ENCODE results near the gene DOCK10. TPM values are rescaled to one million over a fixed set of nuclear protein-coding genes. Genes with fewer than 3 reads are reported as not detected.
"Not testable (repeated sequence)": the region's sequence is repeated elsewhere in the genome, so short reads cannot be mapped to it uniquely, and the experiment has no call there.

DOCK10 gene
- polyA plus RNA-seq, 4 donors: 7.3 to 11.2 (median 8.6) TPM

DNA sequence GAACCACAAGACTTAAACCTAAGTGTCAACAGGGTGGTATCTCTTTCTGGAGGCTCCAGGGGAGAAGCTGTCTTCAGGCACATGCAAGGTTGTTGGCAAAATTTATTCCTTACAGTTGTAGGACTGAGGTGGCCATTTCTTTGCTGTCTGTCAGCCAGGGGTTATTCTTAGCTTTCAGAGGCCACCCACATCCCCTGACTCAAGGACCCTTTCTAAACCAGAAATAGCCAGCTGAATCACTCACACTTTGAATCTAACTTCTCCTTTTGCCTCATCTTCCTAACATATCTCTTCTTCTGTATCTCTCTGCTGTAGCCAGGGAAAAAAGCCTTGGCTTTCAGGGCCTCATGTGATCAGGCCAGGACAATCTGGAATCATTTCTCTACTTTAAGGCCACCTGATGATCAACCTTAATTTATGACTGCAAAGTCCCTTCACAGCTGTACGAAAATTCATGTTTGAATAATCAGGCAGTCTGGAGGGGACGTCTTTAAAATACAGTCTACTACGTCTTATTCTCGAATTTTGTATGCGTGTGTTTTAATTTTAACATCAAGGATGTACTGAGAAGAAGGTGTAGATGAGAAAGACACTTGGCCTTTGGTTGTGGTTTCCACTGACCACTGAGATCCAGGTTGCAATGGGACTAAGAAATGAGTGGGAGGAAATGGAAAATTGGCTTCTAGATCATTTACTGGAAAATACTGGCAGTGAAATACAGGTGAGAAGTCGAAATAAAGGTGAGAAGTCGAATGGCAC lies 90.4 kb downstream of the DOCK10 start:
- no peak for DNase-seq (ENCODE audit: low read depth in 4 of 4, low spot score in 3 of 4)

DNA sequence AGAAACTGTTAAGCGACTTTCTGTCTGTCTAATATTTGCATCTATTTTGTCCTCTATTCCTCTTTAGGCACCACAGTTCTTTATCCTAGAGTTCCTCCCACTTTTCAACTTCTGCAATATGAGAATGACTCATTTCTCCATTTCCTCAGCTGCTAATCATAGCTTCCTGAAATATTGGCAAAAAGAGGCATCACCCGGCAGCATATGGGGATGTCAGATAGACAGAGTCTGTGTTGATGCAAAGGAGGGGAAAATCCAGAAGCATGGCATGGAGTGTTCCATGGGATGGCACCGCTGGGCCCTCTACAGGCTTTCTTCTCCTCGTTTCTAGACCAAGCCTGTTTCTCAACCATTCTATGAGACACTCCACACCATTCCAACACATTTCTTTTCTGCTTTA lies 93.4 kb downstream of the DOCK10 start:
- DNase-seq (ENCODE audit: low read depth in 4 of 4, low spot score in 3 of 4): no peak

DNA sequence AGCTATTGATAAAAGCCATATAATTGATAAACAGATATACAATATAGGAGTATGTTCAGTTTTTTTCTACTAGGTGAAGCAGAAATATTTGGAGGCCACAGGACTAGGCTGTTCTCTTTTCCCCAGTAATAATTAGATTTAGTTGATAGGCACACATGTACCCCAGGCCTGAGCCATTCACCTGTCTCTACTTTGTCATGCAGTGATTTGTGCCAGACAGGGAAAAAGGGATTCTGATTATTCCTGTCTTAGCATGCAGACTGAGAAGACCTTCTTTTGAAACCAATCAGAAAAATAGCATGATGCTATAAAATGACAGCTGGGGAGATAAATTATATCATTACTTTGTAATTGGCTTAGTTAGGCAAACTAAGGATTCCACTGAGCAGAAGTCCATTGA lies 94.3 kb downstream of the DOCK10 start:
- DNase-seq (ENCODE audit: low read depth in 4 of 4, low spot score in 3 of 4): no peak

DNA sequence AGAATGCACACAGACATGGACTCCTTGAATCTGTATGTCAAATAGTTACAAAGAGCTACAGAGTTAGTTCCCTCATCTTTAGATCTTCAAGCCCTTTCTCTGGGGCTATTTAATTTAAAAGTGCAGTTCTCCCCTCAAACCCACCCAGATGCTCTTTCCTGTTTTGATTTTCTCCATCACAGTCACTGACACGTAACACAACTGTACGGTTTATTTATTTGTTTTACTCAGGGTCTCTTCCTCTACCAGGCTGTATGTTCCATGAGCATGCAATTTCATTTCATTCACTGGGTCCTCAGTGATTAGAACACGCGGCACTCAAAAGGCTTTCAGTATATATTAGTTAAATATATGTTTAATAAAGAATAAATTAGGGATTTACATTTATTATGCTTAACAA lies 94.7 kb downstream of the DOCK10 start:
- DNase-seq (ENCODE audit: low read depth in 4 of 4, low spot score in 3 of 4): no peak

DNA sequence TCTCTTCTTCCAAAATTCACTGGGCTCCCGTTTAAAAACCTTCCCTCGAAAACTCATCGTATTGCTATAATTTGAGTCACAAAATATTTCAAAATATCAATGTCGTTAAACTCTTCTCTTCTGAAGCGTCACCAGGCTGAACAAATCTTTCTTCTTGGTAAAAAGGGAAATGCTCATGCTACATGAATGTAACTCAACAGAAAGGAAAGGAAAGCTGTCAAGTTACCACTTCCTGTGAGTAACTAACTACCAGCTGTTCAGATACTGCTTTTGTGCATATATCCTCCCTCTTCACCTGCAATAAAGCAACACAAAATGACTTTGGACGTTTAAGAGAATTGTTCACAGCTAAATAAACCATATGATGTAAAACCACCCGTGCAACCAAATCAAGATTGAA lies 95.4 kb downstream of the DOCK10 start:
- no peak for DNase-seq (ENCODE audit: low read depth in 4 of 4, low spot score in 3 of 4)

DNA sequence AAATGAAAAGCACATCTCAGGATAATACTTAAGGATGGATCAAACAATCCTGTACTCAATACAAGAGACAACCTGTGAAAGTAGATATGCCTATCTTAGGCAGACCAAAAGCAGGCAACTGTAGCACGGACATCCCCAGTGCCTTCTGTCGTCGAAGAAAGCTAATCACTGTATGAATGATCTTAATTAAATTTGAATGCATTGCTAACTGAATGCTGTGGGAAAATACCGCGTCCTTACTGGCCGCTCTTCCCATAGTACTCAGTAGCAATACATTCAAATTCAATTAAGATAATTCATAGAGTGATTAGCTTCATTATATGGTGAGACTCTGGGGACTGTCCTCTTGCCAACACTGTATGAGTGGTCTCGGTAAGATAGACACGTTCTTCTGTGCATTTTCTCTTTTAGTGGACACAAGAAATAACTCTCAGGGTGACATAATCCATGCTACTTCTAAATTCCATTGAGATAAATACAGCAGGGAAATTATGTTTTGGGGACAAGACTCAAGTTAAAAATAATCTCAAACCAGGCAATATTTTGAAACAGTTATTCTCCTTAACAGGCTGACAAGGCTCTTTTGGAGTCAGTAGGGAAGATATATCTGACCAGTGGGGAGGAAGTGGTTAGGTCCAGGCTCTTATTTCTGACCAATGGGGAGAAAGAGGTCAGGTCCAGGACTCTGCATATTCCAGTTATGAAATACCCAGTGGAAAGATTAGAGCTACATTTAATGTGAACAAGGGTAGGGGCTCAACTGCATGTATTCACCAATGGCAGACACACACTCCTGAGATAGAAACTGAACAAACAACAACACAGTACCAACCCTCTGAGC lies 97.3 kb downstream of the DOCK10 start:
- DNase-seq (ENCODE audit: low read depth in 4 of 4, low spot score in 3 of 4): no peak

DNA sequence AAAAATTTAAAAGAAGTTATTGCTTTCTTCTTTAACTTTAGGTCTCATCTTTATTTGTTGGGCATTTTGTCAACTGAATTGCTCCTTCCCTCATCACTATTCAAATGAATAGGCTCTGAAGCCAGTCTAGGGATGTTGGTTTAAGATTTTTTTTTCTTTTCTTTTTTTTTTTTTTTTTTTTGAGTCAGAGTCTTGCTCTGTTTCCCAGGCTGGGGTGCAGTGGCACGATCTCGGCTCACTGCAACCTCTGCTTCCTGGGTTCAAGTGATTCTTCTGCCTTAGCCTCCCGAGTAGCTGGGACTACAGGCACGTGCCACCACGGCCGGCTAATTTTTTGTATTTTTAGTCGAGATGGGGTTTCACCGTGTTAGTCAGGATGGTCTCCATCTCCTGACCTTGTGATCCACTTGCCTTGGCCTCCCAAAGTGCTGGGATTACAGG lies 98.6 kb downstream of the DOCK10 start:
- not testable (repeated sequence) for DNase-seq (ENCODE audit: low read depth in 4 of 4, low spot score in 3 of 4)

DNA sequence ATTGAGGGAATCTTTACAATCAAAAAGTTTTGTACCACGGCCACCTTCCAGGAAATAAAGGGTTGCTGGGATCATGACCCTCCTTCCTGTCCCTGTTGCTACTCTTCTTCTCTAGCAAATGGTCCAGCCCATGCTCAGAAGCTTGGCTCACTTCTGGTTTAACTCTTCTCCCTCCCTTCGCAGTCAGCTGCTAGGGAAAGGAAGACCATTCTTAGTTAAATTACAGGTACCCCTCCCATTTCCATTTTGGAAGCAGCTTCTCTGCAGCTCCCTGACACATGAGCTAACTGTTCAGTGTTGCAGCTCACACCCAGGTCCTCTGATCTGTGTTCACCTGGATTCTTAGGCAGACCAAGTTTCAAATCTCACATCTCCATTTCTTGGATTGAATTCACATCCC lies 100.3 kb downstream of the DOCK10 start:
- DNase-seq (ENCODE audit: low read depth in 4 of 4, low spot score in 3 of 4): no peak

DNA sequence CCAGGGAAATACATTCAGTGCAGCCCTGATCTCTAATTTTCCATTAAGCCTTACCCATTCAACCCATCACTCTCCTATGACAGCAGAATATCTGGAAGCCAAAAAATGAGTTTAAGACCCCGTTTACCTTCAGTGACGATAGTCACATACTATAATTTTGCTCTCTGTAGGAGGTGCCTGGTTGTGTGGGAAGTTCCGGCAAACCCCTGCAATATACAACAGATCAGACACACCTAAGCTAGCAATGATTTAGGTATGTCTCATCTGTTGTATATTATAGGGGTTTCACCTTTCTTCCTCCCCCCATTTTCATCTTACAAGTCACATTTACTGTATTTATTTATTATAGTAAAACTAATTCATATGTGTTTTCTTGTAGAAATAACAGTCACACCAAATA lies 101.7 kb downstream of the DOCK10 start:
- no peak for DNase-seq (ENCODE audit: low read depth in 4 of 4, low spot score in 3 of 4)

DNA sequence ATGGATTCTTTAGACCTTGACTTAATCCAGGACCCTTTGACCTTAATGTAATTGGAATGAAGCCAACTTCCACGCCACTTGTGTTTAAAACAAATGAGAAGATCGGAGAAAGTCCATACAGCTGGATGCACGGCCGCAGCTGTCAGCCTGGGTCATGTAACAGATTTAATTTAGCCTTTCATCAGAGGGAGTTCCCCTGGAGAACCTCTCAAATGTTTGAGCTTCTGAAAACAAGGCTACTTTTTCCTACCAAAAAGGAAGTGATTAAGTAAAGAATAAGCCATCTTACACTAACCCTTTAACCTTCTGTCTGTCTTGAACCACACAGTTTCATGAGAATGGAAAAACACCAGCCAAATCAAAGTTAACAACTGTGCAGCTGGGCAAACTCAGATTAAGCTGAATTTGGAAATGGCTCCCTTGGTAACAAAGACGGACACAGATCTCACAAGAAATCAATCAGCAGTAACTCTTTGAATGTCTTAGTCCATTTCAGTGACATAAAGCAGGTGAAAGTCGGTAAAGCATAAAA lies 103.6 kb downstream of the DOCK10 start:
- peak in 2 of 4 donors; percentile 36 to 44 for DNase-seq (ENCODE audit: low read depth in 4 of 4, low spot score in 3 of 4)

DNA sequence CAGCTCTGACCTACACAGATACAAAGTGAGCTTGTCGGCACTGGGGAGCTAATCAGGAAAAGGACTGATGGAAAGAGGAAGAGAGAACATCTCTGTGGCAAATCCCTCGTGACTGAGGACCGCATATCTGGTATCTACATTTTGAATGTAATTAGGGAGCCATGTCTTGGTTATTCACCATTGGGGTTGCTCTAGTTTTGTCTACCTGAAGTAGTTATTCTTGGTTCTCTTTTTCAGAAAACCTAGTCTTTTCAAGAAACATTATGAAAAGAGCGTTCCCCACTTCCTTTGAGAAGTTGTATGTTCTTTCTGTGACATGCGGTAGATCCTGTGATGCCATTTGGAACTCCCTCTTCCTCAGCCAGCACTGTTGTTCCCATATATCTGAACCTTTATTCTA lies 104.4 kb downstream of the DOCK10 start:
- no peak for DNase-seq (ENCODE audit: low read depth in 4 of 4, low spot score in 3 of 4)

DNA sequence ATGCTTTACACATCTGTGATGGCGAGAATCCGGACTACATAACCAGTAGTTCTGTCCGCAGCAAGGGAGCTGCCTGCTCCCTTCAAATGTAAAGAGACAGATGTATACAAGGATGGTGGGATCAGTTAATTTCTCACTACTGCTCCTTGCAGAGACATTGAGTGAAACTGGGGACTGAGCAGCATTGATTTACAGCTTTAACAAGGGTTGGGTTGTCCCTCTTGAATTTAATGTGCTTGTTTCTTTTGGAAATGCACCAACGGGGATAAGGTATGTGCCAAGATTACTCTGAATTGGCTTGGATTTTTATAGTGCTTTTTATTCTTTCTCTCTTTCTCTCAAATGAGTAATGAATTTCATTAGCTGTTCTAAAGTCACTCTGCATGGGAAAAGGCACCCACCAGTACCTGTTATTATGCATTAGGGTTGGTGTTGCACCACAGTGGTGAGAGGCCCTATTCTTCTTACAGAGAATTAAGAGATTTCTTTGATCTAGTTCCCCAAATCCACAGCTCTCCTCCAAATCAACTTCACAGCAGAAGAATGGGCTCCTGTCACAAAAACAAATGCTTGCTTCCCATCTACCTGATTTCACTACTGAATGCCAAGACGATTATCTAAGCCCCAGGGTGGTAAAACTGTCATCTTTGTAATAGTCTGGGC lies 107.6 kb downstream of the DOCK10 start:
- peak in 1 of 4 donors; percentile 24 for DNase-seq (ENCODE audit: low read depth in 4 of 4, low spot score in 3 of 4)

DNA sequence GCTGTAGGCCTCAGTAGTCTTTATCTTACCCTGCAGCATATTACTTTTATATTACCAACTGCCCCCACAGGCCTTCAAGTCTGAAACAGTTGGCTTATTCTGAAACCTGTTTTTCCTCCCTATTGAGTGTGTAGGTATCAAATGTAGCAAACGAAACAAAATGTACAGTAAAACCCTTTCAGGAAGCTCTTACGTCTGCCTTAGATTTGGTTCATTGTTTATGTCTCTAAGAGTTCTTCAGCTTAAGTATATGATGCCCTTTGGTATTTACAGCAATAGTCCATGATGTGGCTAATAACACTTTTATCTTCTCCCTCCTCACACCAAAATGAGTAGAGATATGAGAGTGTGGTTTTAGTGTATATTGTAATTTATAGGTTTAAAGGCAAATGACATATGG lies 108.8 kb downstream of the DOCK10 start:
- DNase-seq (ENCODE audit: low read depth in 4 of 4, low spot score in 3 of 4): no peak

DNA sequence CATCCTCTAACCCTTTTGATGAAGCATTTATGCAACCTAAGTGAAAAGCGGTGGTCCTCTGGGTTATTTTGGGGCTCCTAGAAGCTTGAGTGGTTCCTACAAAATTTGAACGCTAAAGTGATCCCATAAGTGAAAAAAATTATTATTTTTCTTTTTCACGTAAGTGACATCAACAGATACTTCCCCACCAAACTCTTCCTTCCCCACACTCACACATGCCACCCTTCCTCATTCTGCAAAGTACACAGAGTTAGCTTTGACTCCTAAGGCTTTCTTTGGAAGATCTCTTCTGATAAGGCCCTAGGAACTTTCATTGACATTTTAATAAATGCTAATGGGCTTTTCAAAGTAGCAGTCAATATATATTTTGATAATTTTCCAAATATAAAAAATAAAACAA lies 109.7 kb downstream of the DOCK10 start:
- no peak for DNase-seq (ENCODE audit: low read depth in 4 of 4, low spot score in 3 of 4)

DNA sequence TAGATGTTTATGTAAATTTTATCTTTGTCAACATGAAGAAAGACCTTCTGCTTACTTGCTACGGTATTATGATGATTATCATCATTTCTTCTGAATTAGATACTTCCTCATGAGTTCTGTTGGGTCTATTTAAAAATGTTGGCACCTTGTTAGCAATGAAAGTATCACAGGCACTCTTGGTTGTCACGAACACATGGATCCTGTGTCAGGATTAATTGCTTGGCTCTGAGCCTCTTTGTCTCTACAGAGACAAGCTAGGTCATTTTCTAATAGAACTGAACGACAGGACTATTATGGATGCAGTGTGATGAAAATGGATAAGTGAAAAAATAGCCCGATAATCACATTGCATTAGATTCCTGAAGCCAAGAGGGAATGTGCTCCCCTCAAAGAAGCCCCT lies 110.3 kb downstream of the DOCK10 start:
- no peak for DNase-seq (ENCODE audit: low read depth in 4 of 4, low spot score in 3 of 4)

DNA sequence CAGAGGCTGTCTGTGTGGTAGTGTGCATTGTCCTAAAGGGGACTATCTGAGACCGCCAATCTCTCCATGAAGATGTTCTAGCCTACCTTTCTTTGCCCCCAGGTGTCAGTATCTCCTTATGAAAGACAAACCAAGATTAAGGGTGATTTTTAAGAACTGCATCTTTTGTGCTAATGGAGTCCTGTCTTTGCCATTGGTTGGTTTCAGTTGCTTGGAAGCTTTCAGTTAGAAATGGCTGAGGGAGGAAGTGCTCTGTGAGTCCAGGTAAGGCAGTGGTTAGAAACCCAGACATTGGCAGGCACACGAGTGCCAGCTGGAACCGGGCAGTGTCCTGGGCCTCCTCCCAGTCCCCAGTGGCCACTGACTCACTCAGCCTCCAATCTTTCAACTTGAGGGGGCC lies 111.3 kb downstream of the DOCK10 start:
- no peak for DNase-seq (ENCODE audit: low read depth in 4 of 4, low spot score in 3 of 4)

DNA sequence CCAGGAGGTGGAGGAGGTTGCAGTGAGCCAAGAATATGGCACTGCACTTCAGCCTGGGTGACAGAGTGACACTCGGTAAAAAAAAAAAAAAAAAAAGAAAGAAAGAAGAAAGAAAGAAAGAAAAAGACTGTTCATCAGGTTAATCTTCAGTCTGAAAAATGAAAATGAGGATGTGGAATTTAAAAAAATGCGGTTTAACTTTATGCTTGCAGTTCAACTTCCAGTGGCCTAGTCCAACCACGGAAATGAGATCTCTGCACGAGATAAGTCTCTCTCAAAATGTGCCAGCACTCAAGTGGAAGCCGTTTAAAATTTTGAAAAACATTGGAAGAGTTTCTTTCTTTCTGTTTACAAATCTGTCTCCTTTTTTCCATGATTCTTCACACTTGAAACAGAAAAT lies 112.1 kb downstream of the DOCK10 start:
- DNase-seq (ENCODE audit: low read depth in 4 of 4, low spot score in 3 of 4): no peak

DNA sequence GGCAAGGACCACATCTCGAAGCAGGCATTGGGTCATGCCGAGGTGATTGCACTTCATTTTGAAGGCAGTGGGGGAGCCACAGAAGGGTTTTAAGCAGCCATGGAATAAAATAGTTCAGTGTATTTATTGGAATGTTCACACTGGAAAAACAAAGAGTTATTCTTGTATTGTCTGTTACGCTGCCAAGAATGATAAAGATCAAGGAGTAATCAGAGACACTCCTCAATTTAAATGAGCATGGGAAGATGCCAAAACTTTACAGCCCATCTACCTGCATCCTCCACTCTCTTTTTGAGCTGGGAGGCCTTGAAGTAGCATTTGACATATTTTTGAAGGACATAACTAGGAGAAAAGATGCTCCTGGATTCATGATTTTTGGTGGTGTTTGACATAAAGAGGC lies 112.8 kb downstream of the DOCK10 start:
- no peak for DNase-seq (ENCODE audit: low read depth in 4 of 4, low spot score in 3 of 4)

DNA sequence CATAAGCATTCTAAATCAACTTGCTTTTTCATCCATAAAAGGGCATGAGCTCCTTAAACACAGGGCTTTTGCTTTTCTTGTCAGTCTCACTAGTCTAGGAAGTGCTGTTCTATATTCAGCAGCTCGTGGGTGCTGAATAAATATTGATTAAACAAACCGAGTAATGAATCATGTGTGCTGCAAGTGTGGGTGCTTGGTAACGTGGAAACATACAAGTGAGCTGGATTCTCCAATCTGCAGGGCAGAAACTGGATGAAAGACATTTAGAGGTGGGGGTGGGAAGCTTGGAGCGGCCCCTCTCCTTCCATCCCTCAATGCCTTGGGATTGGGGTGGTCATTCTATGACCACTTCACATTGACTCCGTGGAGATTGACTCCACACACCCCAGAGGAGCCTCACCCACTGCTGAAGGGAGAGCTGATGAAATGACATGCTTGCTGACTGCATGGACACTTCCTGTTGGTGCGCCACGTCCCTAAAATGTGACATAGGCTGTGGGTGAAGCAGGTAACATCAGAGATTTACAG lies 114.6 kb downstream of the DOCK10 start:
- no peak for DNase-seq (ENCODE audit: low read depth in 4 of 4, low spot score in 3 of 4)

DNA sequence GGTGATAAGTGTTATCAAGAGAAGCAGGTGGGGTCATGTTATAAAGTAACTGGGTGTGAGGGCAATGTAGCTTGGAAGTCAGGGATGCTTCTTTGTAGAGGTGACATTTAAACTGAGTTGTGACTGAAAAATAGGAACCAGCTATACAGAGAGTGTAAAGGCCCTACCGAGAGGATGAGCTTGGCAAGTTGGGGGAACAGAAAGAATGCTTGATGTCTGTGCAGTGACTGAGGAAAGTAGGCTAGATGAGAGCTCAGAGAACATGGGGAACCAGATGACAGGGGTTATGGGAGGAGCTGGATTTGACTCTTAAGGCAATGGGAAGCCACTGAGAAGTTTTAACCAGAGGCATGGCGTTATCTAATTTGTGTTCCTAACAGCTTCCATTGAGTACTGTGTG lies 115.3 kb downstream of the DOCK10 start:
- no peak for DNase-seq (ENCODE audit: low read depth in 4 of 4, low spot score in 3 of 4)

DNA sequence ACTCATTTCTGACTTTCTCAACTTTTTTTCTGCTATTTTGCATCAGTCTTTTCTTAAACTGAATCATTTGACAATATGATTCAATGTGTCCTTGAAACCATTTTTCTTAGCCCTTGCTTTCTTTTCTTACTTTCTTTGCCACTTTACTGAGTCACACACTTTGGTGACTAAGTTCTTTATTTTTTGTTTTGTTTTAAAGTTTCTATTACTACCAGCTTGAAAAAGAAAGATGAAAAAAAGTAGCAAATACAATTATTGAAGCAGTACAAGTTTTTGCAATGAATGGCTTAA lies 116.5 kb downstream of the DOCK10 start:
- no peak for DNase-seq (ENCODE audit: low read depth in 4 of 4, low spot score in 3 of 4)

Data from right renal pelvis (tissue), 4 donors.